Measurements from ENCODE around the gene IGFBP5.

IGFBP5 gene, protein sequence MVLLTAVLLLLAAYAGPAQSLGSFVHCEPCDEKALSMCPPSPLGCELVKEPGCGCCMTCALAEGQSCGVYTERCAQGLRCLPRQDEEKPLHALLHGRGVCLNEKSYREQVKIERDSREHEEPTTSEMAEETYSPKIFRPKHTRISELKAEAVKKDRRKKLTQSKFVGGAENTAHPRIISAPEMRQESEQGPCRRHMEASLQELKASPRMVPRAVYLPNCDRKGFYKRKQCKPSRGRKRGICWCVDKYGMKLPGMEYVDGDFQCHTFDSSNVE

DNA sequence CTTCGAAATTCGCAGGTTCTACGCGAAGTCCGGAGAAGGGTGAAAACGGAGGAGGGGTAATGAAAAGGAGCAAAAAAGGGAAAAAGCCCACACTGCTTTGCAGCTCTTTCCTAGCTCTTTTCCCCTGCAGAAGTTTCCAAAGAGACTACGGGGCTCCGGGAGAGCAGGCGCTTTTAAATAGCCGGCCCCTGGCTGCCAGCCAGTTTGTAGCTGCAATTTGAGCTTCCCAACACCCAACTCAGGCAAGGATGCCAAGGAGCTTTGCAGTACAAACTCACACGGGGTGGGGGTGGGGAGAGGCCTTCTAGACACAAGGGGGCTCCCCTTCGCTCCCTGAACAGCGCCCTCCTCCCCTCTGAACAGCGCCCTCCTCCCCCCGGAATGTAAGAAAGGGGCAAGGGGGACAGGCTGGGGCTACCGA is at the start of gene IGFBP5:
TSS of gene IGFBP5 (minus strand) at position 149 of the 421 bp plus-strand sequence. CDS start 774 bp downstream, outside the sequence.
- no peak for TF ChIP-seq ZFX (IDR thresholded peaks at IDR 0.05)
- TF ChIP-seq, protein P1, sequence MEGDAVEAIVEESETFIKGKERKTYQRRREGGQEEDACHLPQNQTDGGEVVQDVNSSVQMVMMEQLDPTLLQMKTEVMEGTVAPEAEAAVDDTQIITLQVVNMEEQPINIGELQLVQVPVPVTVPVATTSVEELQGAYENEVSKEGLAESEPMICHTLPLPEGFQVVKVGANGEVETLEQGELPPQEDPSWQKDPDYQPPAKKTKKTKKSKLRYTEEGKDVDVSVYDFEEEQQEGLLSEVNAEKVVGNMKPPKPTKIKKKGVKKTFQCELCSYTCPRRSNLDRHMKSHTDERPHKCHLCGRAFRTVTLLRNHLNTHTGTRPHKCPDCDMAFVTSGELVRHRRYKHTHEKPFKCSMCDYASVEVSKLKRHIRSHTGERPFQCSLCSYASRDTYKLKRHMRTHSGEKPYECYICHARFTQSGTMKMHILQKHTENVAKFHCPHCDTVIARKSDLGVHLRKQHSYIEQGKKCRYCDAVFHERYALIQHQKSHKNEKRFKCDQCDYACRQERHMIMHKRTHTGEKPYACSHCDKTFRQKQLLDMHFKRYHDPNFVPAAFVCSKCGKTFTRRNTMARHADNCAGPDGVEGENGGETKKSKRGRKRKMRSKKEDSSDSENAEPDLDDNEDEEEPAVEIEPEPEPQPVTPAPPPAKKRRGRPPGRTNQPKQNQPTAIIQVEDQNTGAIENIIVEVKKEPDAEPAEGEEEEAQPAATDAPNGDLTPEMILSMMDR (conservative IDR thresholded peaks at IDR 0.05): no peak
- H3K27ac ChIP-seq: no peak within 1 kb of the TSS

DNA sequence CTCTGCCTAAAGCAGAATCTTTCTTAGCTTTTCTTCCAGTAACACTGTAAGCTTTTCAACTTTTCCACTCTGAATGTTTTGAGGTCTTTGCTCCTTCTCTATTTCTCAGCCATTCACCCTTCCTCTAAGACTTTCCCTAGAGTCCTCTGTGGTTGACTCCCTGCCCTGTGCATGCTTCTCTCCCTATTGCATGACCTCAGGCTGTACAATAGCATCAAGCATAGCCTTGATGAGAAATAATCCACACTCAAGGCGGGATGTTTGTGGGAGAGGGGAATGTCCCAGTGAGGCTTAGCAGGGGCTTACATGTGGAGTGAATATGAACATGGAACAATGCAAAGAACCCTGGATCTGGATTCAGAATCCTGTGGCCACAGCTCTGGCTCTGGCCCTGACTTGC is 48.4 kb upstream of the IGFBP5 start:
- TF ChIP-seq, protein P1 (conservative IDR thresholded peaks at IDR 0.05): no peak
- no peak for TF ChIP-seq ZFX (IDR thresholded peaks at IDR 0.05)
- H3K27ac ChIP-seq: no peak overlapping the region

DNA sequence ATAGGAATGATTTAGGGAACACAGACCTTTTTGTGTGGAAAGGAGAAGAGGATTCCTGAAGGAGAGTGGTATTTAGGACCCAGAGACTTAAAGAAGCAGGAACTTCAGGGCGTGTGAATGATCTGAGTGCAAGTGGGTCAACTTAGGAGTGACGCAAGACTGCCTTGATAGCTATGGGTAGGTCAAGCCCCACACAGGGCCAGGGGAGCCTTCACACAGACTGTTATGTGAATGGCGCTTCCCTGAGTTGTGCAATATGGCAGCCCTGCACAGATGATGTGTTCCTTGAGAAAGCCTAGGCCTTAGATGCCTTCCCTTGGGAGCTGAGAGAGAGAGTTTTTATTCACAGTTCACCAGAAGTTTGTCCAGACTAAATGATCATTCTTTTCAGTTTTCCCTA is 47.1 kb upstream of the IGFBP5 start:
- TF ChIP-seq, protein P1 (conservative IDR thresholded peaks at IDR 0.05): no peak
- TF ChIP-seq ZFX (IDR thresholded peaks at IDR 0.05): no peak
- H3K27ac ChIP-seq: no peak overlapping the region

DNA sequence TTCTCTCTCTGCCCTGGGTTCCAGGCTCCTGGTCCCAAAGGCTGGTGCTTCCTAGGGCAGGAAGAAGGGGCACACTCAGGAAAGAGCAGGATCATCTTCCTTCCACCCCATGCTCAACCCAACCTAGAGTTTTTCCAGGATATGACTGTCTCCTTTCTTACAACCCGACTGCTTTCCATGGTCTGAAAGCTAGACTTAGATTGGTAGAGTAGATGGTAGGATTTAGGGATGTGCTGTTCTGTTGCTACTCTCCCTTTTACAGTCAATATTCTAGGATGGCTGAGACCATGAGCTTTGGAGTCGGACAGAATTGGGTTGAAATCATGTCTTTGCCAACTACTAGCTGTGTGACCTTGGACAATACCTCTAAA is 45.9 kb upstream of the IGFBP5 start:
- H3K27ac ChIP-seq: peak overlapping the region; percentile 41; the same call in 1 of the 2 replicates
- no peak for TF ChIP-seq ZFX (IDR thresholded peaks at IDR 0.05)
- TF ChIP-seq, protein P1 (conservative IDR thresholded peaks at IDR 0.05): no peak

DNA sequence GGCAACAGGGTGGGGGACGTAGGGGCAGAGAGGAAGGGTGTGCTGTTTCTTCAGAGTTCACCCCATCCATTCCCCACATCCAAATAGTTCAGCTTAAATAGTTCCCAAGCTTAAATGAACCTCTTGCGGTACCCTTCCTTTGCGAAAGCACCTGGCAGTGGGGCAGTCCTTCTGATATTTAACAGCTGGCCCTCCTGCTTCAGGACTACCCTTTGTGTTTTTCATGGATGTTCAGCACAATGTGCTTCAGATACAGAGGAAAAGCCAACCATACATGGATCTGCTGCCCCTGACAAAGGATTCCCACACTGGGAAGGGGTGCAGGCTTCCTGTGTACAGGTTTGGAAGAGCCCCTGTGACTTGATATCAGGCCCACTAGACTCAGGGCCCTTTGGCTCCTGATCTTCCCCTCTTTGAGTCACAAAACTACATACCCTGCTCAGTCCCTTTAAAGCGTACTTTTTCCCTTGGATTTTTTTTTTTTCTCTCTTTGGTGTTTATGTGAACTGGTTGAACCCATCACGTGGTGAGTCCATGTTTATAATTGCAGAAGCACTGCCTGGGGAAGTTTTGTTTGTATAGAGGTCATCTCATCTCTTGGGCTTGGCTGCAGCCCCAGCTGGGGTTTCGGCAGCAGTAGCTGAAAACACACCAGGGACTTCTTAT is 45.3 kb upstream of the IGFBP5 start:
- peak overlapping the region; percentile 41 for H3K27ac ChIP-seq
- no peak for TF ChIP-seq ZFX (IDR thresholded peaks at IDR 0.05)
- TF ChIP-seq, protein P1 (conservative IDR thresholded peaks at IDR 0.05): no peak

DNA sequence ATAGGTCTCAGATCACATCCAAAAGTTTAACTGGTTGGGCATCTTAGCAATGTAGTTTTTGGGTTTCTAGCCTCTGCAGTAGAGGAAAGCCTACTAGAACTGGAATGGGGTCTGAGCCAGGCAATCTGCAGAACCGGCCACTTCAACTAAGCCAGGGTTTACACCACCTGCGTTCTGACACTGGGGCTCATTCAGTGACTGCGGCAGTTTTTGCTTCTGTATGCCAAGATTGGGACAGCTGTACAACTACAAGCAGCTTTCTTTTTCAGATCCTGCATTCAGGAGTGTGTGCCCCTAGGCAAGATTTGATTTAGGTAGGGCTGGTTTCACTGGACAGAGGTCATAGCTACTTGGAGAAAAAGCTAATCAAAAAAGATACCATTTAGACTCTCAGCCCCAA is 43.7 kb upstream of the IGFBP5 start:
- H3K27ac ChIP-seq: peak overlapping the region; percentile 42; the same call in 1 of the 2 replicates
- no peak for TF ChIP-seq ZFX (IDR thresholded peaks at IDR 0.05)

DNA sequence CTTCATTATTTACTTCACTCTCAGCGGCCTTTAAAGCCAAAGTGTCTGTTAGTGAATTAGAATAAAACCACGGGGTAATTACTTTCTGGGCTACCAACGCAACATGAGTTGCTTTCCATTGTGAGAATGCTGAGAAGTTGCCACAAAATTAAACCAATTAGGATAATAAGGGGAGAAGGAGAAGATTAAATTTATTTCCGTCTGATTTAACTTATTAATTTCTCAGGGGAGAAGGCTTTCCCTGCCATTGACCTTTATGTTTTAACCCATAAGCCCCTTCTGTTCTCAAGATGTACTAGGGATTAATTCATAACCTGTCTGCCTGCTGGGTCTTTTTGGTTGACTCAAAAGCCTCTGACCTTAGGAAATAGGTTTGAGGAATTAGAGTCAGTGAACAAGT is 42.3 kb upstream of the IGFBP5 start:
- no peak overlapping the region for H3K27ac ChIP-seq
- no peak for TF ChIP-seq ZFX (IDR thresholded peaks at IDR 0.05)
- TF ChIP-seq, protein P1 (conservative IDR thresholded peaks at IDR 0.05): no peak

All from C4-2B (cell line).